SK-N-DZ (cell line): ENCODE data around the gene KRTAP10-1.

Experiments used
- DNase-seq: peaks from one replicate; pipeline ENCODE4 v3.0.0-alpha.2; 2015; ENCODE audit warnings: low spot score

KRTAP10-1 gene

DNA sequence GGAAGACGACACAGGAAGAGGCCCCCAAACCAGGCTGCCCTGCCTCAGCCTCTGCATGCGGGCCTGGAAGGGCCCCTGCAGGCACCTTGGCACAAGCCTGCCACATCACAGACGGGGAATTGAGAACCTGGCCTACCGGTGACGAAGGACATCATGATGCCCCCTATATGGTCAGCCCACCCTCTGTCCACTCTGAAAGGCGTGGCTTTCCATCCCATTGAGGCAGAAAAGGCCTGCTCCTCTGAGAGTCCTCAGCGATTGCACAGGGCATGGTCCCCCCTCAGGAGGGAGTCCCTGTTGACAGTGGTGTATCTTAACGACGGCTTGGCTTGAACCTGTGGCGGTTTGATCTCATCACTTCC, 11.4 kb downstream of the KRTAP10-1 start:
- DNase-seq = no peak

DNA sequence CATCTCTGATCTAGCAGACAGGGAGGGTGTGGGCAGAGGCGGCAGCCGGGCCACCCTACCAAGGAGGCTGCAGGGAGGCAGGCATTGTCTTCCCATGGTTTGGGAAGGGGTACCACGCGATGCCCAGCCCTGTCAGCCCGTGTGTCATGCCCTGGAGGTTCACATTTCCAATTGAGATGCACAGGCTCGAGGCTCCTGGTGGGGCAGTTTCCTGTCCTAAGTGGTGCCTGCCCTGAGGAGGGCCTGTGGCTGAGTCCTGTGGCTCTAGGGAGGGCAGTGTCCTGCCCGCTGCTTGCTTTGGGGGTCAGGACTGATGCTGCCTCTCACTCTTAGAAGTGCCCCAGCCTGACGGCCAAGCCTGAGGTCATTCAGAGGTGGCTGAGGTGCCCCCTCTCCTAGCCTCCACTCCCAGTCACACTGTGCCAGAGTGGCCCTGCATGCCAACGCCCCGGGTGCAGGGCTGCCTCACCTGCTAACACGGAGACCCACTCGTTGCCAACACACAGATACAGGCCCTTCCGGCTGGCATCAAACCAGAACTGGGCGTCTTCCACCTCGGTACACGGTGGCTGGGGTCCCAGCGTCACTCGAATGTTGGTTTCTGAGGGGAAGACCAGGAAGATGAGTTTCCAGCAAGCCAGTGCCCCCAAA, 11.9 kb downstream of the KRTAP10-1 start:
- DNase-seq = no peak

DNA sequence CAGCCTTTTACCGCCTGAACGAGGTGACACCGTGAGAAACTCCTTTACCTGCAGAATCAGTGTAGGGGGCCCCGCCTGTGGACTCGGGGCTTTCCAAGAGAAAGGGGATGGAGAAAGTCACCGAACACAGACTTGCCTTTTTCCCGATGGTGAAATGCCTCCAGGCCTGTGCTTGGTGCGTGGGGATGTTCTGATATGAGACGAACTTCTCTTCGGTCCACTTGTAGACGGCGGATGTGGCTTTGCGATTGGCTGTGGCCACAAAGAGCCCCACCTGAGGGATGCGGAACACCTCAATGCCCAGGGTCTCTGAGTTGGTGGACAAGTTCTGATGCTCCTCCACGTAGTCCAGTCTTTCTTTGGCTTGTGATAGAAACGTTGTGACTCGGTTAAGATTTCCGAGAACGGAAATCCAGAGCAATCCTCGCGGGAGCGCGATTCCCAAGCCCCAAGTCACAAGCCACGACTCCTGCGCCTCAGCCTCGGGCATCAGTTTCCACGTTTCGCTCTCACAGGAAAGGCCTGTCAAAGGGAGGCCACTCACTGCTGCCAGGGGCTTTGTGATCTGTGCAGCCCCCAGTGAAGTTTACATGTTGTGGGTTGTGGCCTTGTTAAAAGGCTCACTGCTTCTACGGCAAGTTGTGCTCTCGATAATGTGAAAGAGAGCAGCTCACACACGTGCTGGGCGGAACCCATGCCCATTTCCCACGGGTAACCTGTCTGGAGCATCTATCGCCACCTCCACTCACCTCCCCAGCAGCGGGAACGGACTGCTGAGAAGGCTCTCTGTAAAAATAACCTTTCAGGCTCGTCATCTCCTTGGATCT, 12.6 kb downstream of the KRTAP10-1 start:
- no peak for DNase-seq

DNA sequence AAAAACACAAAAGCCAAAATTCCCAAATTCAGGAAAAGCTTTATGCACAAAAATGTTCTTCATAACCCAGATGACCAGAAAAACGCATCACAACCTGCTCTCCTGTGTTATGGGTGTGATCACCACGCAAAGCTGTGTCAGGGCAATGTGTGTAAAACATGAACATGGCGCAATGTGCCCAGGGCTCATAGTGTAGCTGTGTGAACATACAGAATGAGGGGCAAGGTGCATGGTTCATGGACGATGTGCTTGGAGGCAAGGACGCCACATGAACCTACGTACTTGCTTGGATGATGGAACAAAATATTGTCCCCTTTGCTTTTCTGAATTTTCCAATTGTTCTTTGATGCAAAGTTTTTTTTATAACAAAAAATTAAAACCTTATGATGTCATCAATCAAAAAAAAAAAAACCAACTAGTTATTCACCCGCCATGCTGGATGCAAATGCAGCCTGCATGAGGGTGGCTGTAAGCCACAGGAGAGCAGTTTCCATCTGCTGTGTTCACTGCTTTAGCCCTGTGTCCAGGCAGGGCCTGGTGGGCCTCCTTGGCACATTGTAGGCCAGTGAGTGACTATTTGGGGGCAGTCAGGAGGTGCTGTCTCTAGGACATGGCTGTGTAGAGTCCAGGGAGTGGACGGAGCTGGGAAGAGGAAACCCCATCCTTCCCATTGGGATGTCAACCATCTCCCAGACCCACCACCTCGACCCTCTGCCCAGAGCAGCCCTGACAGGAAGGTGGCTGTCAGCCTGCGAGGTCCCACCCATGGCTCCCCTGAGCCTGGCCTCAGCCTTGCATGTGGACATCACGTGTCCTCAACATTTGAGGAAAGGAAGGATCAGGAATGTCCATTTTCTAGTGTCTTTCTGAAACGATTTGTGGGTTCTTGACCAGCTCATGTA, 13.6 kb downstream of the KRTAP10-1 start:
- no peak for DNase-seq

DNA sequence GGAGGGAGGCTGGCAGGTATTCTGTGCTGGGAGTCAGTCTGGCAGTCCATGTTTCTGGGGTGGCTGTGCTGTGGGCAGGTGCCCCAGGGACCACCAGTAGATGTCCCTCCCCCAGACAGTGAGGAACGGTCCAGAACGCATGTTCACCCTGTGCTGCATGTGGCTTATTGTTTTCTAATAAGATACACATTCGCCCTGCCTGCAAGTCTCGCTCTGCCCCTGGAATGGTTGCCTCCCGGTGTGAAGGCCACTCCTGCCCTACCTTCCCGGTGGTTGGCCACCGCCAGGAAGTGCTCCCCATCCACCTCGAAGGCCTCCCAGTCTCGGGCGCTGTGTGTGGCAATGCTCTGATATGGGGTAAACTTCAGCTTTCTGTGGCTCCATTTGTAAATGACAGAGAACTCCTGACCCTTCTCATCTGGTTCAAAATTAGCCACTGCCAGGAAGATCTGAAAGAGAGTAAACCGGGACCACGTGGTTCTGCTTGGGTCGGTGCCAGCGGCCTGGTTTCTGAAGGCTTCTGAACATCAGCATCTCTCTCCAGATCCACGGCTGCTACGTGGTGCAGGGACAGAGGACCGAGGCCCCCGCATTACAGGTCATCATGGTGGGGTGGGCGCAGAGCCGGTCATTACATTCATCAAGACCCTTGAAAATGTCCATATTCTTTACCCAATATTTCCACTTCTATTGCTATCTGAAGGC, 14.5 kb downstream of the KRTAP10-1 start:
- no peak for DNase-seq

DNA sequence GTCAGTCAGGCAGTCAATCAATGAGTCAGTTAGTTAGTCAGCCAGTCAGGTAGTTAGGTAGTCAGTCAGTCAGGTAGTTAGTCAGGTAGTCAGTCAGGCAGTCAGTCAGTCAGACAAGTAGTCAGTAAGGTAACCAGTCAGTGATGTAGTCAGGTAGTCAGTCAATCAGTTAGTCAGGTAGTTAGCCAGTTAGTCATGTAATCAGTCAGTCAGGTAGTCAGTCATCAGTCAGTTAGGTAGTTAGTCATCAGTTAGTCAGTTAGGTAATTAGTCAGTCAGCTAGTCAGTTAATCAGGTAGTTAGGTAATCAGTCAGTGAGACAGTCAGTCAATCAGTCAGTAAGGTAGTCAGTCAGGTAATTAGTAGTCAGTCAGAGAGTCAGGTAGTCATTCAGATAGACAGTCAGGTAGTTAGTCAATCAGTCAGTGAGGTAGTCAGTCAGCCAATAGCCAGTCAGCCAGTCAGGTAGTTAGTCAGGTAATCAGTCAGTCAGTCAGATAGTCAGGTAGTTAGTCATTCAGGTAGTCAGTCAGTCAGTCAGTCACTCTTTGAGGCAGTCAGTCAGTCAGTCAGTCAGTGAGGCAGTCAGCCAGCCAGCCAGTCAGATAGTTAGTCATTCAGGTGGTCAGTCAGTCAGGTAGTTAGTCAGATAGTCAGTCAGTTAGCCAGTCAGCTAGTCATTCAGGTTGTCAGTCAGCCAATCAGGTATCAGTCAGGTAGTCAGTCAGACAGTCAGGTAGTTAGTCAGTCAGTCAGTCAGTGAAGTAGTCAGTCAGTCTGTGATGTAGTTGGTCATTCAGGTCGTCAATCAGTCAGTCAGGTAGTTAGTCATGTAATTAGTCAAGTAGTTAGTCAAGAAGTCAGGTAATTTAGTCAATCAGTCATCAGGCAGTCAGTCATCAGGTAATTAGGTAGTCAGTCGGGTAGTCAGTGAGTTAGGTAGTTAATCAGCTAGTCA, 15.3 kb downstream of the KRTAP10-1 start:
- no peak for DNase-seq

DNA sequence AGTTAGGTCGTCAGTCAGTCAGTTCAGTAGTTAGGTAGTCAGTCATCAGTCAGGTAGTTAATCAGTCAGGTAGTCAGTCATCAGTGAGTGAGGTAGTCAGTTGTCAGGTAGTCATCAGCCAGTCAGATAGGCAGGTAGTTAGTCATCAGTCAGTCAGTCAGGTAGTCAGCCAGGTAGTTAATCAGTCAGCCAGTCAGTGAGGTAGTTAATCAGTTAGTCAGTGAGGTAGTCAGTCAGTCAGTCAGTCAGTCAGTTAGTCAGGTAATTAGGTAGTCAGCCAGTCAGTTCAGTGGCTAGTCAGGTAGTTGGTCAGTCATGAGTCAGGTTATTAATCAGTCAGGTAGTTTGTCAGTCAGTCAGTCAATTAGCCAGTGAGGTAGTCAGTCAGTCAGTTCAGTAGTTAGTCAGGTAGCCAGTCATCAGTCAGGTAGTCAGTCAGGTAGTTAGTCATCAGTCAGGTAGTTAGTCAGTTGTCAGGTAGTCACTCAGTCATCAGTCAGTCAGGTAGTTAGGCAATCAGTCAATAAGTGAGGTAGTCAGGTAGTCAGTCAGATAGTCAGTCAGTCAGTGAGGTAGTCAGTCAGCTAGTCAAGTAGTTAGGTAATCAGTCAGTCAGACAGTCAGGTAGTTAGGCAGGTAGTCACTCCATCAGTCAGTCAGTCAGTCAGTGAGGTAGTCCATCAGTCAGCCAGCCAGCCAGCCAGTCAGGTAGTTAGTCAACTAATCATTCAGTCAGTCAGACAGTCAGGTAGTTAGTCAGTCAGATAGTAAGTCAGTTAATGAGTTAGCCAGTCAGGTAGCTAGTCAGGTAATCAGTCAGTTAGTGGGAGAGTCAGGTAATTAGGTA, 16.2 kb downstream of the KRTAP10-1 start:
- DNase-seq = no peak

DNA sequence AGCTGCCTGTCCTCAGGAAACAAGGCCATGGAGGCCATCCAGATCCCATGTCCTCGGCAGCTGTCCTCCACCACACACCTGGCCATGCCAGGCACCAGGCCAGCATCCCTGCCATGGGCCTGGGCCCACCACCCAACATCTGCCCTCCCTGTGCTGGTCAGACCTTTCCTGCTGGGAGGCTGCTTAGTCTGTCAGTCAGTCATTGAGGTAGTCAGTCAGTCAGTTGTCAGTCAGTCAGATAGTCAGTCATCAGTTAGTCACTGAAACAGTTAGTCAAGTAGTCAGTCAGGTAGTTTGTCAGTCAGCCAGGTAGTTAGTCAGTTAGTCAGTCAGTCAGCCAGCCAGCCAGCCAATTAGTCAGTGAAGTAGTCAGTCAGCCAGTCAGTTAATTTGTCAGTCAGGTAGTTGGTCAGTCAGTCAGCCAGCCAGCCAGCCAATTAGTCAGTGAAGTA, 17.2 kb downstream of the KRTAP10-1 start:
- DNase-seq = no peak

DNA sequence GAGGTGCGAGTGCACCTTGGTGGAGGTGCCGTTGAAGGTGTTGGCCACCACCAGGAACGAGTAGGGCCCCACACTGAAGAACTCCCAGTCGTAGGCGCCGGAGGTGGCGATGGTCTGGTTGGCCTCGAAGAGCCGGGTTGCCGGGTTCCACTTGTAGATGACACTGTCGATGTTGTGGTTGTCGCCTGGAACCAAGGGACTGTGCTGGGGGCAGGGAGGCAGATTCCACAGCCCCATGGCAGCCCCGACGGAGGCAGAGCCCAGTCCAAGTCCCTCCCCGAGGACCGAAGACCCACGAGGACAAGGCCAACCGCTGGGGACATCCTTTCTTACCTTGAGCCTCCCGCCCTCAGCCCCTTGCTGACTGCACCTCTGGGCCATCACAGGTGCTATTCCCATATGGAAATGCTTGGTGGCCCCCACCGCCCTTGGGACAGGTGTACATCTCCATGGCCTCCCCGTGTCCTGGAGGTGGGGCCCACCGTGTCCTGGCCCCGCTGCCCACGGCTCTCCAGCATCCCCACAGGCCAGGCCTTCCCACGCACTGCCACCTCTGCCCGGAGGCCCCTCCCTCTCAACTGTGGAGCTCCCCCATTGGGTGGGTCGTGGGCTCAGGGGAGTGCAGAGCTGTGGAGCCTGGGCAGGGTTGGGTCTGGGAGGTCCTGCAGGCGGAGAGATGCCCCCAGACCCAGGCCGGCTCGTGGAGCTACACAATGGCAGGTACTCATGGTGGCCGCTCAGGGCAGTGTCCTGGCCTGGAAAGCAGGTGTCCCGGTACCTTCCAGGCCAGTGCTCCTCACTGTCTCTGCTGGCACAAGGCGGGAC, 17.9 kb downstream of the KRTAP10-1 start:
- no peak for DNase-seq

DNA sequence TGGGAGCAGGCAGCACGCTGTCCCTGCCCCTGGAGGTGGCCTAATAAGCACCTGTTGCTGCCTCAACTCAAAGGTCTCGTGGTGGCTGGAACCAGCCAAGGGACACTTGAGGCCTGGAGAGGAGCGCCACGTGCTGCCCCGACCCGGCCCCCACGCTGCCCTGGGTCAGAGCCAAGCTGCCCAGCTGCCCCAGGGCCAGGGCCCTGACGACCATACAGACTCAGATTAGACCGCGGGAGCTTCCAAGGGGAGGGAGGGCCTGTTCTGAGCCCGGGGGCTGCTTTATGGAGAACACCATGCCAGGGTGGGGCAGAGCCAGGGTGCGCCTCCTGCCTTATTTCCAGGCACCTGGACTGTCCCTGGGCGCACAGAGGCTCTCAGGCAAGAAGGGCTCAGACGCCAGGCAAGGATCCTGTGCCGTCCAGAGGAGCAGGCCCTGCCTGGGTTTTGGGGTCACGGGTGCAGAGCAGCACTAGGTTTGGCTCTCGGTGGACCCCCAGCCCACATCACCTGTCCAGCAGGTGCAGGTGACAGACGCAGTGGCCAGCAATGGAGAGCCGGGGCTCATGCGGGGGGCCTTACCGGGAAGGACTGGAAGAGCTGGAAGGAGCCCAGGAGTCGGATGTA, 18.6 kb downstream of the KRTAP10-1 start:
- DNase-seq = no peak

DNA sequence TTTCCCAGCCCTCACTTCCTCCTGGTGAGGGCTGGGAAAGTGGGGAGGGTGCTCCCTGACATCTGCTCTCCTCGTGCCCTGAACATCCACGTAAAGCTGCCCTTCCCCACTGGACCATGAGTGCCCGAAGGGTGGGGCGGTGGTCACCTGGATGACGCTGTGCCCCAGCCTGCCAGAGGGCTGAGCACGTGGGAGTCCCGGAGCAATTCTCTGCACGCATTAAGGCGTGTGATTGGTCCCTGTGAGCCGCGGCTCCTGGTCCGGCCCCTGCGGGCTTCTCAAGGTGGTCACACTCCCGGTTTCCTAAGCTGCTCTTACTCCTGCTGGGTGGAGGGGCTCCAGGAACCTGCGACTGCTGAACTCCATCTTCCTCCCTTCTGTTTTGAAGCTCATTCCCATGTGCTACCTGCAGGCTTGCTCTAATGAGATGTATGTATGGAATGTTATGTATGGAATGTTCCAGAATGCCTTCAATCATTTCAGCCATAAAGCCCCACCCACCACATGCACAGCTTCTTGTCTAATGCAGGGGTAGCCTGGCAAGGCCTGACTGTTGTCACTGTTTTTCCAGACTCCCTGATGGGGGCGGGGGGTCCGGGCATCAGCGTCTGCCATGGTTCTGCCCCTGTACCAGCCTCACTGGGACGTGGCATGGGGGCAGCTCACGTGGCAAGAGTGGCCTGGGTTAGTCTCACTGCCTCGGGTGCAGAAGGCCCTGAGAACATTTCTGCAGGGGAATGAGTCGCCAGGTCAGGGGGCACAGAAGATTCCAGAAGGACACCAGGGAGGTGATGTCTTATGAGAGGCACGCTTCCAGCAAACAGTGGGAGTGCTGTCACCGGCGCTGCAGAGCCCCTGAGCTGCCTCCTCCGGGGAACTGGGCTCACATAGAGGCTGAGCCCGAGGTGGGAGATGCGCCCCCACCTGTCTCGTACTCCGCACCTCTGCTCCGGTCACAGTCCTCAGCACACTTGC, 19.4 kb downstream of the KRTAP10-1 start:
- DNase-seq = no peak

DNA sequence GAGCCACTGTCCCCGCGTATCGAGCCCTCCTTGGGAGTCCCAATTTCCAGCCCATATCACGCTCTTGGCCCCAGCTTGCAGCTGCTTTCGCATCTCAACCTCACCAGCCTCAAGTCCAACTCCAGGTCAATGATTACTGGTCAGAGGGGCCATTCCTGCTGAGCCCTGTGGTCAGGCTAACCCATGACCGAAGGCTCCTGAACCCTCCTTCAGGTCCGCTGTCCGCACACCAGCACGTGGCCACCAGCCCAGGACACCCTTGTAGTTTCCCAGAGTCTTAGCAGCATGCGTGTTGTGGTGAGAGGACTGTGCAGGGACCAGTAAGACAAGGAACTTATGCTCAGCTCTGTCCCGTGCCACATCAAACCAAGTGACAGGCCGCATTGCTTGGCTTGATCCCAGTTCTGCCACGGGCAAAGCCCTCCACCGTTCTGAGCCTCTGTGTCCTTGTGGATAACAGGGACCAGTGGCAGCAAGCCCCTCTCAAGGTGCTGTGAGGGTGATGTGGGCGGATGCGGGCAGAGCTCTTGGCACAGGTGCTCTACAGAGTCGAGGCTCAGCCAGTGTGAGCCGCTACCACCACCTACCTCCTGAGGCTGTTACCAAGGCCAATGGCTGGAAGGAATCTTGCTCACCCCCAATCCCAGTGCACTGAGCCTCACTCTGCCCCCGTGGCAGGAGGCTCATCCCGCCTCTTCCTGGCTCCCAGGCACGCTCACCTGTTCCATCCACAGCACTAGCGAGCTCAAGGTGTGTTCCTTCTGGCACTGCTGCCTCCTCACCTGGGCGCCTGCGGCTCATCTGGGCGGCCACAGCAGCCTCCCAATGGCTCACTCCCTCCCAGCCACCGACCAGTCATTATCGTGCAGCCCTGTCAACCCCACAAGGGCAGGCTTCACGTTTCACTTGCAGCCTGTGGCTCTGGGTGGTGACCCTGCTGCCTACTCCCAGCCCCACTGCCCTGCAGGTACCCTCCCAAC, 20.4 kb downstream of the KRTAP10-1 start:
- DNase-seq = no peak

DNA sequence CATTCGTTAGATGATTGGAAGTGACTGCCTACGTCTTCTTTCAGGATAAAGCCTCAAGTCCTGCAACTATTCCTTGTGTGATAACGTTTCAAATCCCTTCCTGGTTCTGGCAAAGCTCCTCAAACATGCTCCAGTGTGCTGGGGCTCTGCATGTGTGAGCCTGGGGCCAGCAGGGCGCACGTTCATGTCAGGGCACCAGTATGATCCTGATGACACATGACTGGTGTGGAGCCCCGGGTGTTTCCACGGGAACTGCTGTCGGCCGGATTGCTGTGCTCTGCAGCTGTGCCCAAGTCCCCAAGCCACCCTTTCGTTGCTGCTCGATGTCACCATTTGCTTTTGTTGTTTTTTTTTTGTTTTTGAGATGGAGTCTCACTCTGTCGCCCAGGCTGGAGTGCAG, 21.3 kb downstream of the KRTAP10-1 start:
- DNase-seq = no peak

DNA sequence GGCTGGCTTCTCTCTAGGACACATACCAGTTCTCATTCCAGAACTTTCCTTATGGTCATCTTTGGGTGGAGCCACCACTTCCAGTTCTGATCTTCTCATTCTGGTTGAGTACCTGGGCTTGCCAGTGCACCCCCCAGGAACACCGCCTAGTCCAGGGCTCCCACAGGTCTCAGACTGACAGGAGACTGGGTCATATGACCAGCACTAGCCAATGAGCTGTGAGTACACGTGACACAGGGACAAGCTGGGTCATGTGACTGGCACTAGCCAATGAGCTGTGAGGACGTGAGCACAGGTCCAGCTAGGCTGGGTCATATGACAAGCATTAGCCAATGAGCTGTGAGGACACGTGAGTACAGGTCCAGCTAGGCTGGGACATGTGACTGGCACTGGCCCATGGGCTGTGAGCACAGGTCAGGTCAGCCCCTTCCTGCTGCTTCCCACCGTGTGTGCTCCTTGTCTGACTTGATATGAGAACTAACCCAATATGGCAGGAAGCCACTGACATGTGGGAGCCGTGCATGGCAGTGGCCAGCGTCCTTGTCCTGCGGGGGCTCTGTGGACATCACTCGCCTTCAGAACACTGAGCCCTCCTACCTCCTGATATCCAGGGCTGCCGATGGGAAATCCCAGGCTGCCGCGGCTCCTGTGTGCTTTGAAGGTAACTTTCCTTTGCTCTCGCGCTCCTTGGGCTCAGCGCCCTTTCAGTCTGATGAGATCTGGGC, 22.7 kb downstream of the KRTAP10-1 start:
- DNase-seq = peak; percentile 95

DNA sequence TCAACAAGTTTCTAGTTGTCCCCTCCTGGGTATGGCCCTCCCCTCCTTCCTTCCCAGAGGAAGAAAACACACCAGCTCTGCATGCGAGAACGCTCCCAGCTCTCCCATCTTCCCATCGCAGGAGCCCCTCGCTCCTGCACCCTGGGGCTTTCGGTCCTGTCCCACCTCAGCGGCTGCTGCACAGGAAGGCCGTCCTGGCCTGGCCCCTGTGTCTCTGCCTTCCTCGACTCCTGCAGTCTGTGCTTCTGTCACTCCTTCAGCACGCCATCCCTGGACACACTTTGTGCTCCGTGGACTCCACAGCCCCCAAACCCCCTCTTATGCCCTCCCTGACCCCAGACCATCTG, 23.2 kb downstream of the KRTAP10-1 start:
- DNase-seq = no peak
